COLO829 (cell line): ENCODE results near the gene DBET.
"Not testable (repeated sequence)": the region's sequence is repeated elsewhere in the genome, so short reads cannot be mapped to it uniquely, and the experiment has no call there.

Experiments
- DNase-seq: peaks from one replicate; pipeline ENCODE4 v3.0.0; 2012; ENCODE audit warnings: low spot score

DBET gene

GRCh38 chr4:190049378-190050239 lies 14.7 kb upstream of the DBET start:
- DNase-seq, result not testable (repeated sequence)

- DNase-seq, result not testable (repeated sequence)
Measured at GRCh38 chr4:190058997-190059396, 5.3 kb upstream of the DBET start.

GRCh38 chr4:190064805-190065204 lies 503 bp downstream of the DBET start:
- not testable (repeated sequence) for DNase-seq

- not testable (repeated sequence) for DNase-seq
Measured at GRCh38 chr4:190068351-190068750, 4.0 kb downstream of the DBET start.

- not testable (repeated sequence) for DNase-seq
Measured at GRCh38 chr4:190093052-190093451, 28.8 kb downstream of the DBET start.

GRCh38 chr4:190094031-190094430 lies 29.7 kb downstream of the DBET start:
- not testable (repeated sequence) for DNase-seq

- DNase-seq, result not testable (repeated sequence)
Measured at GRCh38 chr4:190095335-190095734, 31.0 kb downstream of the DBET start.

- not testable (repeated sequence) for DNase-seq
Measured at GRCh38 chr4:190099605-190100004, 35.3 kb downstream of the DBET start.

GRCh38 chr4:190101525-190101924 lies 37.2 kb downstream of the DBET start:
- not testable (repeated sequence) for DNase-seq

GRCh38 chr4:190106191-190106590 lies 41.9 kb downstream of the DBET start:
- DNase-seq, result not testable (repeated sequence)

GRCh38 chr4:190106611-190107480 lies 42.5 kb downstream of the DBET start:
- peak; percentile 1 for DNase-seq

- DNase-seq, result peak; percentile 0
Measured at GRCh38 chr4:190107766-190108485, 43.6 kb downstream of the DBET start.

- peak; percentile 0 for DNase-seq
Measured at GRCh38 chr4:190108756-190109155, 44.5 kb downstream of the DBET start.

GRCh38 chr4:190109390-190110011 lies 45.2 kb downstream of the DBET start:
- peak; percentile 1 for DNase-seq

GRCh38 chr4:190110033-190110432 lies 45.7 kb downstream of the DBET start:
- peak; percentile 0 for DNase-seq

- DNase-seq, result peak; percentile 2
Measured at GRCh38 chr4:190110570-190111295, 46.4 kb downstream of the DBET start.

- not testable (repeated sequence) for DNase-seq
Measured at GRCh38 chr4:190112879-190113278, 48.6 kb downstream of the DBET start.

GRCh38 chr4:190114991-190115390 lies 50.7 kb downstream of the DBET start:
- DNase-seq, result not testable (repeated sequence)
